A549 (cell line): ENCODE measurements around the gene ANKRD11.

Experiments
- BHLHE40 ChIP-seq: IDR thresholded peaks from 2 replicates; pipeline ENCODE4 v1.6.1; 2012; ENCODE audit warnings: low read depth, low read length, inconsistent platforms
- CEBPB ChIP-seq, 2 experiments: fragments of >200 bp in 1 of 2; sonication (Bioruptor Twin) in 1 of 2; formaldehyde crosslinking in 1 of 2; IDR thresholded peaks; 2 replicates each; pipeline ENCODE4 v1.6.1; 2012 to 2016
- POLR2A ChIP-seq: IDR thresholded peaks from 2 replicates; pipeline ENCODE4 v1.6.1; 2012; ENCODE audit warnings: mild to moderate bottlenecking, low read length
- POLR2AphosphoS2 ChIP-seq: conservative IDR thresholded peaks from 2 replicates; pipeline ENCODE4 v1.6.1; 2012; ENCODE audit warnings: low read length, improper control_type of control experiment, inconsistent platforms
- SREBF2 ChIP-seq: fragments of 450-650 bp; IDR thresholded peaks from 2 replicates; pipeline ENCODE4 v1.6.1; 2014; ENCODE audit warnings: mild to moderate bottlenecking, moderate library complexity
- ZNF302 ChIP-seq: fragments of 250-450 bp; sonication (Bioruptor Pico); IDR thresholded peaks from 2 replicates; pipeline ENCODE4 v1.9.0; 2021; ENCODE audit warnings: inconsistent platforms, mild to moderate bottlenecking, moderate library complexity
- TF ChIP-seq, protein P1 (sequence below): fragments of >200 bp; sonication (Bioruptor Twin); formaldehyde crosslinking; IDR thresholded peaks from 3 replicates; pipeline ENCODE4 v1.5.1; 2016
- TF ChIP-seq, protein P2 (sequence below): IDR thresholded peaks from 2 replicates; pipeline ENCODE4 v1.6.1; 2012

DNA sequence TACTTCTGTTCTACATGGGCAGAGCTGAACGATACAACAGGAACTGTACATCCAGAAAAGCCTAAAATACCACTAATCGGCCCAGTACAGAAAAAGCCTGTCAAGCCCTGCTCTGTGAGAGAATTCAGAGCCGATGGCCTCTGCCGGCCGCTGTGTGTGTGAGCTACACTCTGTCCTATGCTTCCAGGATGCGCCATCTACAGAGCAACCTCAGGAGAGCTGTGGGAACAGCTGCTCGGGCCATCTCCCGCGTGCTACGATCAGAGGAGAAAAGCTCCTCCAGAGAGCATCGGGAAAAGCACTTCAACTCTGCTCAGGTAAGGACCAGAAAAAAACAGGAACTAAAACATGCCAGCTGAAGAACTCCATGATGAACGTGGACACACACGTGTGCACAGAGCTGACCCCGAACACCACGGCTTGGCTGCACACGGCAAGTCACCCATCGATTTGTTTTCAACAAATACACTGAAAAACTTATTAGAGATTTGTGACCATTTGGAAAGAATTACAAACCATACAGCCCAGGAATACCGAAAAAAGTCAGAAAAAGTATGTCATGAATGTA lies 115.9 kb downstream of the ANKRD11 start:
- TF ChIP-seq ZNF302 (CRISPR knock-in tag), result no peak
- TF ChIP-seq, protein P1, sequence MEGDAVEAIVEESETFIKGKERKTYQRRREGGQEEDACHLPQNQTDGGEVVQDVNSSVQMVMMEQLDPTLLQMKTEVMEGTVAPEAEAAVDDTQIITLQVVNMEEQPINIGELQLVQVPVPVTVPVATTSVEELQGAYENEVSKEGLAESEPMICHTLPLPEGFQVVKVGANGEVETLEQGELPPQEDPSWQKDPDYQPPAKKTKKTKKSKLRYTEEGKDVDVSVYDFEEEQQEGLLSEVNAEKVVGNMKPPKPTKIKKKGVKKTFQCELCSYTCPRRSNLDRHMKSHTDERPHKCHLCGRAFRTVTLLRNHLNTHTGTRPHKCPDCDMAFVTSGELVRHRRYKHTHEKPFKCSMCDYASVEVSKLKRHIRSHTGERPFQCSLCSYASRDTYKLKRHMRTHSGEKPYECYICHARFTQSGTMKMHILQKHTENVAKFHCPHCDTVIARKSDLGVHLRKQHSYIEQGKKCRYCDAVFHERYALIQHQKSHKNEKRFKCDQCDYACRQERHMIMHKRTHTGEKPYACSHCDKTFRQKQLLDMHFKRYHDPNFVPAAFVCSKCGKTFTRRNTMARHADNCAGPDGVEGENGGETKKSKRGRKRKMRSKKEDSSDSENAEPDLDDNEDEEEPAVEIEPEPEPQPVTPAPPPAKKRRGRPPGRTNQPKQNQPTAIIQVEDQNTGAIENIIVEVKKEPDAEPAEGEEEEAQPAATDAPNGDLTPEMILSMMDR, result no peak
- no peak for TF ChIP-seq POLR2A
- TF ChIP-seq CEBPB (IDR thresholded peaks at IDR 0.05), result no peak
- no peak for TF ChIP-seq POLR2AphosphoS2
- no peak for TF ChIP-seq BHLHE40
- TF ChIP-seq, protein P2, sequence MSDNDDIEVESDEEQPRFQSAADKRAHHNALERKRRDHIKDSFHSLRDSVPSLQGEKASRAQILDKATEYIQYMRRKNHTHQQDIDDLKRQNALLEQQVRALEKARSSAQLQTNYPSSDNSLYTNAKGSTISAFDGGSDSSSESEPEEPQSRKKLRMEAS, result no peak
- no peak for TF ChIP-seq SREBF2
